CD1c-positive myeloid dendritic cell (primary cell): Measurements from ENCODE around the gene PDZD2.
"Not testable (repeated sequence)": the region's sequence is repeated elsewhere in the genome, so short reads cannot be mapped to it uniquely, and the experiment has no call there.

ENCODE experiments used
- DNase-seq: peaks from one replicate; pipeline ENCODE4 v3.0.0-alpha.2; 2016; ENCODE audit errors: extremely low spot score

PDZD2 gene

DNA sequence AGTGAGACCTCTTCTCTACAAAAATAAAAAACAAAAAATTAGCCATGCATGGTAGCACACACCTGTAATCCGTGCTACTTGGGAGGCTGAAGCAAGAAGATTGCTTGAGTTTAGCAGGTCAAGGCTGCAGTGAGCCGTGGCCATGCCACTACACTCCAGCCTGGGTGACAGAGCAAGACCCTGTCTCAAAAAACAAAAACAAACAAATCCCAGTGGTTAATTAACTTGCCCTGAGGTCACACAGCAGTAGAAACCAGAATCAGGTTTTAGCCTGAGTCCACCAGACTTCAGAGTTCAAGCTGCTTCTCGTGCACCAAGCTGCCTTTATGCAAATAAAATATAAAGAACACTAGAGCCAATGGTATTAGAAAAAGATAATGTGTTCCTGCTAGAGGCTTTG lies 365.5 kb downstream of the PDZD2 start:
- no peak for DNase-seq

- no peak for DNase-seq
Observed at GRCh38 chr5:32008746-32009145, 369.8 kb downstream of the PDZD2 start.

DNA sequence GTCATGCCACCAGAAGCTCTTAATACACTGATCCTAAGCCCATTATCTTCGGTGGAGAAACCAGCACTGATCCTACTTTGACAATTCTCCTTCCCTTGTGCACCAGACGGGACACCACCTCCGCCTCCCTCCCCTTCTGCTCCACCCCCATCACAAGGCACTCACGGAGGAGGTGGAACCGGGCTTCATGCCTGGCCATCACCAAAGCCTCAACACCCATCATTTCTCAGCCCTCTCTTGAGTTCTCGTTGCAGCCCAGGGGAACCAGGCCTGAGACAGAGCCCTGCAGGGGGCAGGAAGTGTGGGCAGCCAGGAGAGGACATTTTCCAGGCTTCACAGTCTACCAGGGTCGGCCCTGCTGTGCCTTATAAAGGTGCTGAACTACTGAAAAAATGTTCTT lies 374.7 kb downstream of the PDZD2 start:
- no peak for DNase-seq

DNA sequence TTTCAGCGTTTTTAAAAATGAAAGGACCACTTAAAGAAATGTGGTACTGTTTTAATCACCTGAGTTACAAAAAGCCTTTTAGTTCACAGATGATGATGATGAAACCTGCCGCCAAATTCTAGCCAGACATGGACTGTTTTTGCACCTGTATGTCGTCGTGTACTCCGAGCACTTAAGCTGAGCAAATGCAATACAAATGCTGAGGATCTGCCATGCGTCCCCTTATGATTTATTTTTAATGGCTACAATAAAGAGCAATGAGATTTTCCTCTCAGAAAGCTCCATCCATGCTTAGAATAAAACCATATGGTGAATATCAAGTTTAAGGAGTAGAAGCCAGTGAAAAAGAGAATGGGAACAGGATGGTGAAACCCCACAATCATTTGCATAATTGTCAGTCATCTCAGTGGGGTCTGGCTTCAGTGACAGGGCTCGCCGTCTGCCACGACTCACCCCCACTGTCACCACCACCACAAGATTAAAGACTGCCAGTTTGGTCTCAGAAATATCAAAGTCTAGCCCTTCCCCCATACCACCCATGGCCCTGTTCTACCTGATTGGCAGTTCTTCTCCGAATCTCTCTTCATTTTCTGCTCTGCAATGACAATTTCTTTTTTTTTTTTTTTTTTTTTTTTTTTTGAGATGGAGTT lies 375.3 kb downstream of the PDZD2 start:
- DNase-seq = no peak

DNA sequence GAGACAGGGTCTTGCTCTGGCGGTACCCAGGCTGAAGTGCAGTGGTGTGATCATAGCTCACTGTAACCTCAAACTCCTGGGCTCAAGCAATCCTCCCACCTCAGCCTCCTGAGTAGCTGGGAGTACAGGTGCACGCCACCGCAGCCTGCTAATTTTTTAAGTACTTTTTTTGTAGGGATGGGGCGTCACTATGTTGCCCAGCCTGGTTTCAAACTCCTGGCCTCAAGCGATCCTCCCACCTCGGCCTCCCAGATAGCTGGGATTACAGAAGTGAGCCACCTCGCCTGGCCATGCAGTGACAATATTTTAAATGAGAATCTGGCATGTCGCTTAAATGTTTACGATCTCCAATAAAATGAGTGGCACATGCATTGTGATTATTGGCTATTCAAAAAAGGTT lies 376.3 kb downstream of the PDZD2 start:
- DNase-seq = not testable (repeated sequence)

- no peak for DNase-seq
Observed at GRCh38 chr5:32017692-32018367, 378.9 kb downstream of the PDZD2 start.

GRCh38 chr5:32018476-32019436 lies 379.8 kb downstream of the PDZD2 start:
- no peak for DNase-seq

GRCh38 chr5:32020271-32020670 lies 381.3 kb downstream of the PDZD2 start:
- DNase-seq = peak; percentile 42

DNA sequence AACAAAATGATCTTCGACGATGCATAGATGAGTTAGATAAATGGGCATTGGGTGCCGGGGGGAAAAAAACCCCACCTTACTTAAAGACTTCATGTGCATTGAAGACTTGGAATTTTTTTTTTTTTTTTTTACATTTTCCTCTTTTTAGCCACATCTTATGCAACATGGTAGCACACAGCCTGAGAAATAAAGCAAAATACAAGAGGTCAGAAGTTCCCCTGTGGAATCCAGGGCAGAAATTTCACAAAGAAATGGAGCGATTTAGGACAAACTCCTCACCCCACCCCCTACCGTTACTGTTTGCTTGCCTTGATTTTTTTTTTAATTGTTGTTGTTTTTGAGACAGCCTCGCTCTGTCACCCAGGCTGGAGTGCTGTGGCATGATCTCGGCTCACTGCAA lies 382.0 kb downstream of the PDZD2 start:
- DNase-seq = no peak

GRCh38 chr5:32021771-32022170 lies 382.8 kb downstream of the PDZD2 start:
- DNase-seq = no peak

- no peak for DNase-seq
Observed at GRCh38 chr5:32022638-32023037, 383.7 kb downstream of the PDZD2 start.

DNA sequence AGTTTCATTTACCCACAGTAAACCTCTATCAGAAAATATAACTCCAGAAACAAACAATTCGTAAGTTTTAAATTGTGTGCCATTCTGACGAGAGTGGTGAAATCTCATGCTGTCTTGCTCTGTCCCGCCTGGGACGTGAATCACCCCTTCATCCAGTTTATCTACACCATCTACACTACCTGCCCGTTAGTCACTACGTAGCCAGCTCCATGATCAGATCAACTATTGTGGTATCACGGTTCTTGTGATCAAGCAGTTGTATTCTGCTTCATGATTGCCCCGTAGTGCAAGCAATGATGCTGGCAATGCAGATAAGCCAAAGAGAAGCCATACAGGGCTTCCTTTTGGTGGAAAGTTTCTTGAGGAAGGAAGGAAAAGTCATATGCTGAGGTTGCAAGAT lies 384.9 kb downstream of the PDZD2 start:
- no peak for DNase-seq

GRCh38 chr5:32024751-32025150 lies 385.8 kb downstream of the PDZD2 start:
- DNase-seq = no peak

DNA sequence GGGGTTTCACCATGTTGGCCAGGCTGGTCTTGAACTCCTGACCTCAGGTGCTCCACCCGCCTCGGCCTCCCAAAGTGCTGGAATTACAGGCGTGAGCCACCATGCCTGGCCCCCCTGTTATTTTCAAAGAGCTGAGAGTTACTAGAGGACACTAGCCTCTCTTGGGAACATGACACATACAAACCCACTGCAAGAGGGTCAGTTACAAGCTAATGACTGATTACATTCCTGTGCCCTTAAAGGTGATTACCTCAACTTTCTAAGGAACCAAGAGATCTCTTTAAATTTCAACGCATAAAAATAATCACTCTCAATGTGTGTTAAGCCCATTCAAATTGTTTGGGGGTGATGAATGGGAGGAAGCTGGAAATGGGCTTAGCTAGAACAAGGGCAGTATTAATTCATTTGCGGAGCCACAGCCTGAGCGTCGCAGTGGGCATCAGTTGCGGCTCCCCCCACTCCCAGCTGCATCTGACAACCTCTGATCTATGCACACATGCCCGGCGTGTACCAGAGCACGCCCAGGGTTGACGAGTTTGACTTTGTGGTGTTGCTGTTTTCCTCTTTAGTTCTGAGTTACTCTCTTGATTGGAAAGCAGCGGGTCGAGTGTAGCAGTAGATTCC lies 388.3 kb downstream of the PDZD2 start:
- no peak for DNase-seq

GRCh38 chr5:32027717-32028458 lies 389.0 kb downstream of the PDZD2 start:
- DNase-seq = peak; percentile 42

DNA sequence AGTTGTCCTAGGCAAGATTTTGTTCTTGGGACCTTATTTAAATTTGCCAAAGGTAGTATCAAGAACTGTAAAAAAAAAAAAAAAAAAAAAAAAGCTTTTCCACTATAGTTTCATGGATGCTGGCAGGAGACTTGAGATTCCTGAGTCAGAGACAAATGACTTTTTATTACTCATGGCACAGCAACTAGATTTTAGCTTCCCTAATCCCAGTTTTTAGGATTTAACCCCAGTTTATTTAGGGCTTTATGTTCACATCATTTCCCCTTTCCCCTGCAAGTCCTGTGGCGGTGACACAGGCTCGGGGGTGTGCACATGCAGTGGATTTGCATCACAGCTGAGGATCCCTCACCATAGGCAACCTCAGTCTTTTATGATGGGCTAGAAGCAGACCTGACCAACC lies 390.3 kb downstream of the PDZD2 start:
- peak; percentile 31 for DNase-seq

- no peak for DNase-seq
Observed at GRCh38 chr5:32029781-32030180, 390.9 kb downstream of the PDZD2 start.

DNA sequence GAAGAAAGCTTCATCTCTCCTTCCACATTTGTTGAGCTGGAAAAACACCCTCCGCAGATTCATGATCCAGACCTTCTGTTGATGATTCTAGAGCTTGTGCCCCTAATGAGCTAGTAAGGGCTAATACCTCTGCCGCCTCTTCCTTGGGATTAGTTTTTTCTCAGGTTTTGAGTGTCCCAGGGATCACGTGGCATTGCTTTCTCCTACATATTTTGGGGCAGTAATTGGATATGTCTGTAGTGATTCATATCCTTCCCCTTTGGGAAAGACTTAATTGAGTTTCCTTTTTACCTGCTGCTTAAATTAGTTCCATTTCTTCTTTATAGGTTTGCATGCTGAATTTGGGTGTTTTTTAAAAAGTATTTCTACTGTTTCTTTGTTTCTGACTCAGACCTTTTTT lies 391.3 kb downstream of the PDZD2 start:
- DNase-seq = no peak

DNA sequence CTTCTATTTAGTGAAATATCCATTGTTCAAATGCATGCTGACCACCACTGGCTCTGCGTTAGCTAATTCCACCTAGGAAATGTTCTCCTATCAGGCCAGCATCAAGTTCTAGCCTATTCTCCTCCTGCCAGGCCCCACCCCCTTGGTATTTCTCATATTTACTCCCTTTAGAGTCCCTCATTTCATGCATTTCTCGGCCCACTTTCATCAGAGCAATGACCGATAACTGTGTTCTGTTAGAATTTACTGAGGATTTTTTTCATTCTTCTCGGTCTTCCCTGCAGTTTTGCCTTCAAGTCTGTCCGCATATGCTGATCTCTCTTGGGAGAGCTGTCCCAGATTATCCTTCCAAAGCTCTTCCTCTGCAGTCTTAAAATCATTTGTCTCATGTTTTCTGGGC lies 391.8 kb downstream of the PDZD2 start:
- DNase-seq = no peak

DNA sequence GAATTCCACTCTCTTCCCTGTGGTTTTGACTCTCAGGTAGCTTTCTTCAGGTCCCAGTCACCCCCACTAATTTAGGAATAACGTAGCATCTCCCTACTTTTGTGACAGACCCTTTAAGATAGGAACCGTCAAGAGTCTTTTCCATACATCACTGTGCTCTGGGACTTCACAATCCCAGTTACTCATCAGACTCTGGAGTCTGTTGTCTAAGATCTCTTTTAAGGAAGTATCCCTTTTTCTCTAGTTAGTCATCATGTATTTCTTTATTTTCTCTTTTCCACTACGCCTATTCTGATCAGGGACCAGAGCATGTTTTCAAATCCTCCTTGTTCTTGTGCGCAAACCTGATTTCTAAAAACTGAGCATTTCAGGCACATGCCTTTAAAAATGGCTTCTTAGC lies 392.2 kb downstream of the PDZD2 start:
- DNase-seq = peak; percentile 8

- no peak for DNase-seq
Observed at GRCh38 chr5:32038523-32038922, 399.6 kb downstream of the PDZD2 start.
